K562 (cell line): Measurements from ENCODE around the gene PPL. TPM values are rescaled to one million over a fixed set of nuclear protein-coding genes. Genes with fewer than 3 reads are reported as not detected.

Source experiments
- ATAC-seq: fragments of 200-7000 bp; cut with Tn5 transposase; 3 replicates; pipeline ENCODE4 v1.9.1; 2020; ENCODE audit warnings: moderate library complexity
- BruUV-seq: library from RNA; stranded (reverse); fragments of 400-500 nt; replicated peaks from 2 replicates; lab custom pipeline; 2021; lab: Mats Ljungman, UMichigan
- CTCF ChIA-PET: fragments of 300-600 bp; formaldehyde crosslinking; extraction: SDS; loops from one replicate; lab custom pipeline; 2021; ENCODE audit warnings: low intra/inter-chr PET ratio; lab: Yijun Ruan, JAX
- POLR2A ChIA-PET: fragments of 300-600, 350-650 bp; sonication (Branson Sonifier 250); formaldehyde crosslinking; extraction: SDS; loops from one replicate; lab custom pipeline; 2021; ENCODE audit warnings: antibody characterized with exemption, inconsistent platforms; lab: Yijun Ruan, JAX
- DNase-seq, 4 experiments: peaks; one replicate each; pipeline versions ENCODE4 v3.0.0 to v3.0.0-alpha.2; 2011 to 2018; ENCODE audit warnings: low spot score in 3 of 4, mixed read lengths in 3 of 4; ENCODE audit errors: extremely low read depth in 1 of 4
- FAIRE-seq: peaks from 2 replicates; lab custom pipeline; 2011; peaks lifted over from hg19 to GRCh38; lab: Jason Lieb, UNC
- H2AFZ ChIP-seq: 2 replicates; pipeline ENCODE4 v1.6.0; 2011; ENCODE audit warnings: low read depth, low read length, control low read depth, inconsistent platforms
- H3K27ac ChIP-seq: fragments of 200-600 bp; 3 replicates; pipeline ENCODE4 v1.8.0; 2011; ENCODE audit warnings: low read depth, mild to moderate bottlenecking, control low read depth, inconsistent platforms, low read length, moderate library complexity, mixed read lengths; ENCODE audit errors: extremely low read depth
- H3K27me3 ChIP-seq, 2 experiments: fragments of 300-600 bp in 1 of 2; 2 replicates in 1 of 2; 3 replicates in 1 of 2; pipeline versions ENCODE4 v1.6.0 to v1.8.0; 2011; ENCODE audit warnings: inconsistent platforms in 2 of 2, low read length in 2 of 2, mild to moderate bottlenecking in 1 of 2, mixed read lengths in 1 of 2, moderate library complexity in 1 of 2; ENCODE audit not compliant: control insufficient read depth in 2 of 2, insufficient read depth in 2 of 2
- H3K36me3 ChIP-seq: fragments of 300-600 bp; 3 replicates; pipeline ENCODE4 v1.8.0; 2011; ENCODE audit warnings: mild to moderate bottlenecking, low read length, inconsistent platforms; ENCODE audit not compliant: control insufficient read depth, insufficient read depth
- H3K4me1 ChIP-seq, 2 experiments: fragments of 200-600 bp in 1 of 2; replicated peaks in 1 of 2; 2 replicates in 1 of 2; 3 replicates in 1 of 2; pipeline versions ENCODE4 v1.5.1 to v1.8.0; 2011; ENCODE audit warnings: inconsistent platforms in 2 of 2, low read length in 2 of 2, mild to moderate bottlenecking in 1 of 2, mixed read lengths in 1 of 2, moderate library complexity in 1 of 2; ENCODE audit not compliant: control insufficient read depth in 2 of 2, insufficient read depth in 2 of 2
- H3K4me2 ChIP-seq: 2 replicates; pipeline ENCODE4 v1.6.1; 2011; ENCODE audit warnings: low read length, control low read depth, inconsistent platforms, mixed read lengths; ENCODE audit not compliant: insufficient read depth
- H3K4me3 ChIP-seq: fragments of 200-600 bp; sonication (generic), shearing (Covaris generic); 2 replicates; pipeline ENCODE4 v1.5.1; 2016; ENCODE audit warnings: control low read depth, inconsistent platforms
- H3K79me2 ChIP-seq: fragments of 200-600 bp; 3 replicates; pipeline ENCODE4 v1.8.0; 2011; ENCODE audit warnings: low read length, inconsistent platforms; ENCODE audit not compliant: control insufficient read depth, insufficient read depth
- H3K9ac ChIP-seq, 2 experiments: 2 replicates each; pipeline versions ENCODE4 v1.6.0 to v1.6.1; 2011; ENCODE audit warnings: low read depth in 2 of 2, low read length in 2 of 2, control low read depth in 1 of 2, inconsistent platforms in 1 of 2, mild to moderate bottlenecking in 1 of 2, mixed read lengths in 1 of 2; ENCODE audit not compliant: insufficient read depth in 1 of 2
- H3K9me1 ChIP-seq: one replicate; pipeline ENCODE4 v1.6.0; 2011; ENCODE audit warnings: inconsistent platforms, mild to moderate bottlenecking, low read length, moderate library complexity; ENCODE audit not compliant: control insufficient read depth, insufficient read depth
- H3K9me3 ChIP-seq: replicated peaks from 2 replicates; pipeline ENCODE4 v1.5.1; 2011; ENCODE audit warnings: low read depth, low read length, inconsistent platforms; ENCODE audit not compliant: control insufficient read depth, insufficient read depth
- H4K20me1 ChIP-seq: replicated peaks from 2 replicates; pipeline ENCODE4 v1.6.1; 2011; ENCODE audit warnings: low read length, inconsistent platforms, mixed read lengths; ENCODE audit not compliant: control insufficient read depth, insufficient read depth
- BHLHE40 ChIP-seq: IDR thresholded peaks from 2 replicates; pipeline ENCODE4 v1.6.1; 2011; ENCODE audit warnings: low read length, improper control_type of control experiment
- MNT ChIP-seq, 2 experiments: fragments of 450-650 bp; conservative IDR thresholded peaks; 2 replicates each; pipeline ENCODE4 v1.6.1; 2017; ENCODE audit warnings: mild to moderate bottlenecking in 2 of 2, moderate library complexity in 2 of 2
- PHF20 ChIP-seq: fragments of 450-650 bp; IDR thresholded peaks from 2 replicates; pipeline ENCODE4 v1.6.1; 2018; ENCODE audit not compliant: partially characterized antibody
- WGBS: fragments of 100-300 bp; shearing (Covaris generic); methylation state at CpG from one replicate; pipeline ENCODE4 v1.1.6; 2016; ENCODE audit warnings: low coverage, mixed read lengths; ENCODE audit not compliant: insufficient coverage; ENCODE audit errors: missing lambda C conversion rate; 5-methylcytosine and 5-hydroxymethylcytosine counted together
- in situ Hi-C: fragments of 300-500 bp; cut with MboI; formaldehyde crosslinking; loops from 4 replicates; pipeline ENCODE4 v1.15.0; 2018; ENCODE audit warnings: inconsistent platforms, mixed read lengths
- intact Hi-C: fragments of 100-400 bp; cut with micrococcal nuclease; formaldehyde crosslinking; loops from 2 replicates; pipeline ENCODE4 v1.14.2; 2022
- polyA plus RNA-seq, 8 experiments: library from polyadenylated mRNA; depleted of rRNA in 4 of 8; stranded (reverse) in 5 of 8; unstranded in 3 of 8; fragments of >200 nt; fragmentation: Nextera tagmentation in 2 of 8; fragmentation: Illumina TruSeq in 1 of 8; extraction: Ambion mirVana in 2 of 8; extraction: Trizol in 1 of 8; gene quantifications; 2 replicates each; pipeline versions ENCODE4 v1.2.1 to v1.2.3, GENCODE V29; 2011 to 2014; ENCODE audit warnings: inconsistent platforms in 1 of 8, missing spikeins in 1 of 8
- total RNA-seq, 7 experiments: library from RNA; depleted of rRNA in 6 of 7; stranded (reverse); fragments of >200 nt in 6 of 7; fragmentation: Illumina TruSeq in 2 of 7; extraction: Trizol in 2 of 7; gene quantifications; 2 replicates each; pipeline versions ENCODE4 v1.2.1 to v1.2.3, GENCODE V29; 2011 to 2021; ENCODE audit warnings: low replicate concordance in 1 of 7

The PPL gene
- total and polyA plus RNA-seq, 9 of the 15 experiments (the other 6 are each of a cell fraction or from before 2014, with no cell fraction given): 0.01 to 0.15 (median 0.07) TPM; not detected in 3

- H3K9me1 ChIP-seq: no peaks in the 10 kb centered on the region
- BruUV-seq: no TSS peak
Observed at GRCh38 chr16:4892361-4893102, 44.4 kb downstream of the PPL start.

More at GRCh38 chr16:4892361-4893102, 44.4 kb downstream of the PPL start:
- ChIA-PET CTCF (no interaction called here), POLR2A (interaction anchor here (0.7 to 1.8 kb wide), 4 partner anchors 12 to 191 kb away, joined by 3 to 5 read pairs (median 3); no protein-coding TSS in a partner anchor)
- no peak overlapping the region for H2AFZ ChIP-seq
- H3K36me3 ChIP-seq: peaks cover 4% of the 10 kb centered on the region; the same call in 1 of the 3 replicates
- no peak overlapping the region for H3K4me2 ChIP-seq
- no peak overlapping the region for H3K27ac ChIP-seq
- peaks cover 12% of the 10 kb centered on the region for H4K20me1 ChIP-seq
- WGBS: 27% methylated on average over 19 of the region's 23 CpGs
- in situ Hi-C loops (no loop called here), intact Hi-C loops (no loop called here)
- DNase-seq (peak in 3 of 4 experiments; percentile 33 to 43 (median 37)), FAIRE-seq (no peak), ATAC-seq (peak; percentile 50; the same call in 2 of the 3 replicates)
- no peaks in the 10 kb centered on the region for H3K79me2 ChIP-seq
- H3K4me3 ChIP-seq: no peak overlapping the region
- H3K9me3 ChIP-seq: no peaks in the 10 kb centered on the region
- TF ChIP-seq PHF20 (no peak), BHLHE40 (peak; percentile 7; the same call in 1 of the 2 replicates), MNT (conservative IDR thresholded peaks at IDR 0.05) (no peak)
- H3K4me1 ChIP-seq: peaks cover 0 to 45% of the 10 kb centered on the region in 2 experiments; a peak in 2 of 5 replicates
- H3K27me3 ChIP-seq: peaks cover 5 to 18% of the 10 kb centered on the region in 2 experiments; a peak in 3 of 5 replicates
- H3K9ac ChIP-seq: peak overlapping the region in 1 of 2 experiments; percentile 41; a peak in 2 of 4 replicates
